ENCODE results near the gene PRELP.
A peak's percentile ranks its signal among the peaks of the same experiment; 100 is the strongest.

PRELP gene

DNA sequence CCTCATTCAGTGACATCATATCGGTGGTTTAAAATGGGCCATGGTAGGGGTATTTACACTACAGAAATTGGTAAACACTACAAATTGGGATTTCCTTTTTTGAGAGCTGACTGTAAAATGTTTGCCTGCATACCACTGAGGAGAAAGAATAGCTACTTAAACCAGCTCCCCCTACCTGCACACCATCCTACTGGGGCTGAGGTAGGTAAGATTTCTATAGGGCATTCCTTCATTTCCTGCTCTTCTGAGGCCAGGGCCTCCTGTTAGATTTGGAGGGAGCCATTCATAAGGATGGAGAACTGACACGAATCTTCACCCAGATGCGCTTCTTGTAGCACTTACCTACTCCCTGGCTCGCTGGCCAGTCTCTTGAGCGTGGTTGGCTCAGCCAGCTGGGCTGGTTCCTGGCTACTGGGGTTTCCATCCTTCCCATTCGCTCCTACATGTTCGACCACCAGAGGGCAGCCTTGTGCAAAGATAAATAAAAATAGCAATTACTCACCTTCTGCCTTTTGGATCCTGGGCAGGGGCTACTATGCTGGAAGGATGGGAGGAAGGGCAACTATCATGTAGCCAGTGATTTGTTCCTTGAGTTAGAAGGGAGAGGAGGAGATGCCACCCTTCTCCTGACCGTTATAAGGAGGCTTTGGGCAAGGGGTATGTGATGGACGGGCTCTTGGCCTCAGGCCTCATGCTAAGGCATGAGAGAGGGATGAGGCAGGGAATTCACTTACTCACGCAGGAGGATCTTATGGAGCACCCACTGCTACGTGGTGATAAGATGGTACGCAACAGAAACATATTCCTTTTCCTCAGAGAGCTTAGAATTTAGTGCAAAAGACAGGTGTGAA lies 29.0 kb downstream of the PRELP start:
- Mint-ChIP-seq H3K4me3 (no peak overlapping the region), H3K27ac (peak overlapping the region; percentile 42 to 75), H3K27me3 (no peaks in the 10 kb centered on the region), H3K4me1 (peaks cover 6% of the 10 kb centered on the region), H3K9me3 (no peaks in the 10 kb centered on the region)
- peak; percentile 66 to 70 for DNase-seq
- peak; percentile 67 for ATAC-seq

DNA sequence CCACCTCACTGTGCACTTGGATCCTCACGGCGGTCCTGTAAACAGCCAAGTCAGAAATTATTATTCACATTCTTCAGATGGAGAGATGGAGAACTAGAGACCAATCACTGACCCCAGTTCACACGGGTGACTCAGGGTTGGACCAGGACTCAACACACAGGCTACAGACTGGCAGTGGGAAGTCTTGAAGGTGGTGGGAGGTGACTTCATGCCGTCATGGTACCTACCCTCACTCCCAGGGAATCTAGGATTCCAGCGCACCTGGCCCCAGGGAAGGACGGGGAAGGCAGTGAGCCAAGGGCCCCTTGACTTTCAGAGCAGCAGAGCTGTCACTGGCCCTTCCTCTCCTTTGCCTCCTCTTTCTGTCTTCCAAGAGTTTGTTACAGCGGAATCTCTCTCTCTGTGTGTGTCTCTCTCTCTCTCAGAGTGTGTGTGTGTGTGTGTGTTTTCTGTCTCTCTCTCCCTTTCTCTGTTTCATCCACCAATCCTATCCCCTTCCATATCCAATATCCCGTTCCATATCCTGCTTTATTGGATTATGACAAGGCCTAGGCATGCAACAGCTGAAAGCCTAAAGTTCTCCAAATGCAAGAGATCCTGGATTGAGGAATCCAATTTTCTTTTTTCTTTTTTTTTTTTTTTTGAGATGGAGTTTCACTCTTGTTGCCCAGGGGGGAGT lies 30.1 kb downstream of the PRELP start:
- H3K4me1 Mint-ChIP-seq = peaks cover 6% of the 10 kb centered on the region
- no peak overlapping the region for H3K4me3 Mint-ChIP-seq
- ATAC-seq = no peak
- peak overlapping the region in 1 of 2 donors; percentile 16 for H3K27ac Mint-ChIP-seq
- H3K27me3 Mint-ChIP-seq = no peaks in the 10 kb centered on the region
- no peak for DNase-seq
- H3K9me3 Mint-ChIP-seq = no peaks in the 10 kb centered on the region

DNA sequence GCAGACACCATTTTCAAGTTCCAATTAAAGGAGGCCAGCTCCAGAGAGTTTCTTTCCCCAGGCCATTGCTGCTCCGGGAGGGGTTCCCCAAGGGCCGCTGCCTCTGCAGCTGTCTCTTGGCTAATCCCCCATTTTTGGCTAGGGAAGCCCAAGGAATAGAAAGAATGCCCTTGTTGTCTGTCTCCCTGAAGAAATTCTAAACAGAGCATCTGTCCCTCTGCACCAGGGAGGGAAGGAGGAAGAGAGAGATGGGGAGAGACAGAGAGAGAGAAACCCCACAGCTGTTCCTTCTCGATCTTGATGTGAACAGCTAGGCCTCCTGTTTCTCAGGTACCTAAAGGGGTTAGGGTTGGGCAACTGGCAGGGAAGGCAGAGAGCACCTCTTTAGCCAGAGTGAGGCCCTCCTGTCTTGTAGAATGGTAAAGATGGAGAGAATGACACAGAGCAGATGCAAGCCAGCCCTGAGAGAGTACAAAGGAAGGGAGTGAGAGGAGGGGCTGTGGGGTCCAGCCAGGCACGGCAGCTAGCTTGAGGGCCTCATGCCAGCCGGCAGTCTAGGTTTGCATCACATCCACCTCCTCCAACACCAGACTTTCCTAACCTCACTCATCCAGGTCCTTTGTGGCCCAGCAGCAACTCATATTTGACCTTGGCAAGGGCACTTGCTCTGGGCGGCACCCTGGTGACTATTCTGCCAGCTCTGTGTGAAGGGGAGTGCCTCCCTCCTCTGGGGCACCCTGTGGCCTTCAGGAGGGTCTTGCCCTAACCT lies 31.4 kb downstream of the PRELP start:
- no peak overlapping the region for H3K4me3 Mint-ChIP-seq
- peak; percentile 32 for ATAC-seq
- DNase-seq = no peak
- peak overlapping the region; percentile 12 to 77 for H3K27ac Mint-ChIP-seq
- H3K27me3 Mint-ChIP-seq = no peaks in the 10 kb centered on the region
- no peaks in the 10 kb centered on the region for H3K9me3 Mint-ChIP-seq
- peaks cover 6% of the 10 kb centered on the region for H3K4me1 Mint-ChIP-seq

DNA sequence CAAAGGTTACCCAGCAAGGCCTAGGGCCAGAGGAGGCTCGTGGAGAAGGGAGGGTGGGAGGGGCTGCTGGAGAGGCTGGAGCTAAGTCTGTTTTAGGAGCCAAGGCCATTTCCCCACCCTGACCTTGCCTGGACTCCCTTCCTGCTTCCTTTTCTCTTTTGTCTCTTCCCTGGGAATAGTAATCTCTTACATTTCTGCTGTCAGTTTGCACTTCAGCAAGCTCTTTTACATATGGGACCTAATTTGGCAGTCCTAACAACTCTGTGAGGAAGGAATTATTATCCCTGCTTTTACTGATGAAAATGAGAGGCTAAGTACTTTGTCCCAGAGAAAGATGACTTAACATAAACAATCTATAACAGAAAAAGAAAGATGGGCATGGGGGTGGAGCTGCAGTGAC lies 32.2 kb downstream of the PRELP start:
- DNase-seq = no peak
- H3K4me1 Mint-ChIP-seq = peaks cover 13% of the 10 kb centered on the region
- no peak overlapping the region for H3K4me3 Mint-ChIP-seq
- H3K9me3 Mint-ChIP-seq = no peaks in the 10 kb centered on the region
- no peaks in the 10 kb centered on the region for H3K27me3 Mint-ChIP-seq
- H3K27ac Mint-ChIP-seq = peak overlapping the region in 1 of 2 donors; percentile 66
- ATAC-seq = no peak

DNA sequence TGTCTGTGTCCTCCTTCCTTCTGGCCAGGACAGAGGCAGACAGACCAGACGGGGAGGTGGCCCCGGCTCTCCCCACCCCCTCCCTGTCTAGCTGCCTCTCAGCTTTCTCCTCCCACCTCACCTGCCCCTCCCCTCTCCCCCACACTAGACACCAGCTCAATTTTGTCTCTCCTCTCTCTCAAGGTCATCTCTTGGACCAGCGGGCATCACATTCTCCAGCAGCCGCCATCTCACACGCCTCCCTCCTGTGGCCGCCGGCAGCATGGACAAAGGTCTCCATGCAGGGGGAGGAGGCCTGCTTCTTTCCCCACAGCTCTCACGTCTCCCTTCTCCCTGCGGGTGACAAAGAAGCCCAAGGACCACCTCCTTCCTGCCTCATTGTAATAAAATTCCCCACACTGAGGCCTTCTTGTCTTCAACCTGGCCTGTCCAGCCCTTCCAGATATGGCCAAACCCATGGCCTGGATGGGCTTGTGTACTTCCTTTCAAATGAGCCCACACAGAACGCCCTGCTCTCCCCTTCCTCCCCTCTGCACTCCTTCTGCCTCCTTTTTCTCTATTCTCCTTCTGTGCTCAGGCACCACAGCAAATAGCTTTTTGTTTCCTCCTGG lies 33.0 kb downstream of the PRELP start:
- Mint-ChIP-seq H3K4me1 (peaks cover 21% of the 10 kb centered on the region), H3K9me3 (no peaks in the 10 kb centered on the region), H3K27me3 (no peaks in the 10 kb centered on the region), H3K27ac (peak overlapping the region in 1 of 2 donors; percentile 42), H3K4me3 (no peak overlapping the region)
- DNase-seq (no peak), ATAC-seq (no peak)

DNA sequence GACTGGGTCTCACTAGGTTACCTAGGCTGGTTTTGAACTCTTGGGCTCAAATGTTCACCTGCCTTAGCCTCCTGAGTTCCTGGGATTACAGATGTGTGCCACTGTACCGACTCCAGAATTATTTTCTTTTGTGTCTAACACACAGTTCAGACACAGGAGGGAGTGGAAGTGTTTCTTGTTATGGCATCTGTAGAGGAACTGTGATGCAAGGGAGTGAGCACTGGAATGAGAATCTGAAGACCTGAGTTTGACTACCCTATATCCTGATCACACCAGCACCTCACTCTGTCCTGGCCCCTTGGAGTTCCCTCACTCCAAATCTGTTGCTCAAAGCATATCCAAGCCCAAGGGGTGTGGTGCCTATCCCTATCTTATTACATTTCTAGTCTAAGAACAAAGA lies 33.5 kb downstream of the PRELP start:
- DNase-seq = no peak
- Mint-ChIP-seq H3K4me1 (peaks cover 27% of the 10 kb centered on the region), H3K27me3 (no peaks in the 10 kb centered on the region), H3K9me3 (no peaks in the 10 kb centered on the region), H3K27ac (peak overlapping the region in 1 of 2 donors; percentile 11), H3K4me3 (no peak overlapping the region)
- no peak for ATAC-seq

DNA sequence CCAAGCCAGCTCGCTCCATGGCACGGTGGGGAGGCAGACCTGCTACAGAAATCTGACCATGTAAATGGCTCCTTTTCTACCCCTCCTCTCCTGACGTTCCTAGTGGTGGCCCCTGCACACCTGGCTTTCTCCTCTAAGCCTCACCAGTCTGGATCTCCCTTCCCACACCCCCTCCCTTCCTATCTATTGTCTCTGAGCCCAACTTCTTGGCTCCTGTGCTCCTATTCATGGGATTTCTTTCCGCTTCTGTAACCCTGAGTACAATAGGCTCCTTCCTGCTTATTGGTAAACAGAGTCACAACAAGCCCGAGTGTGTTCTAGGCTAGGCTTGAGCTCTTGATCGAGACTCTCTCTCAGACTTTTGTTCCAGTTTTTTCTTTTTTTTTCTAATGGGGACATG lies 35.9 kb downstream of the PRELP start:
- Mint-ChIP-seq H3K4me3 (no peak overlapping the region), H3K27ac (peak overlapping the region in 1 of 2 donors; percentile 14), H3K4me1 (peaks cover 27% of the 10 kb centered on the region), H3K27me3 (no peaks in the 10 kb centered on the region), H3K9me3 (no peaks in the 10 kb centered on the region)
- DNase-seq = no peak
- ATAC-seq = no peak

DNA sequence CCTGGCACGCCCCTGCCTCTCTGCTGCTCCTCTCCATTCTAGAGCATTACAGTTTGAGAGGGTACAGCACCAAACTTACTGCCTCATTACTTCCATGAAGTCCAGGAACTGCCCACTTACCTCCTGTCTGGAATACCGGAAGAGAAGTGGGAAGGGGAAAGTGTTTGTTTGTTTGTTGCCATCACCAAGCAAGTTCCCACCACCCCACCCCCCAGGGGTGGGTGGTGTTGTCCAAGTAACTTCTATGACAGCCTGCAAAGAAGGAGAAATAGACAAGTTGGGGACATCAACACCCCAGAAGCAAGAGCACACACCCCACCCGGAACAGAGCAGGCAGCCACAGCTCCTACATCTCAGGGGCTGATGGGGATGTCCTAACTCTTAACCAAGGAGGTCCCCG lies 36.3 kb downstream of the PRELP start:
- peaks cover 27% of the 10 kb centered on the region for H3K4me1 Mint-ChIP-seq
- H3K9me3 Mint-ChIP-seq = no peaks in the 10 kb centered on the region
- DNase-seq (no peak), ATAC-seq (no peak)
- peak overlapping the region in 1 of 2 donors; percentile 14 for H3K27ac Mint-ChIP-seq
- no peaks in the 10 kb centered on the region for H3K27me3 Mint-ChIP-seq
- no peak overlapping the region for H3K4me3 Mint-ChIP-seq

DNA sequence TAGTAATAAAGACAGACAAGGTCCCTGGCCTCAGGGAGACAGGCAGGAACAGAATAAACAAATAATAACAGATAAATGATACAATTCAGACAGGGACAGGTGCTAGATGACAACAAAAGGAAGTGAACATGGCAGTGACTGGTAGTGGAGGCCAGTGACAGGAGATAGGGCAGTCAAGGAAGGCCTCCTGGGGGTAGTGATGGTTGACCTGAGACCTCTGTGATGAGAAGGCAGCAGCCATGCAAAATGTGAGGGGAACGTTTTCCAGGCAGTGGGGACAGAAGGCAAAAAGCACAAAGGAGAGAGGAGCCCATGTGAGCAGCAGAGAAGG lies 36.9 kb downstream of the PRELP start:
- H3K27ac Mint-ChIP-seq = peak overlapping the region in 1 of 2 donors; percentile 85
- H3K9me3 Mint-ChIP-seq = no peaks in the 10 kb centered on the region
- no peaks in the 10 kb centered on the region for H3K27me3 Mint-ChIP-seq
- no peak for ATAC-seq
- no peak for DNase-seq
- no peak overlapping the region for H3K4me3 Mint-ChIP-seq
- peaks cover 27% of the 10 kb centered on the region for H3K4me1 Mint-ChIP-seq

DNA sequence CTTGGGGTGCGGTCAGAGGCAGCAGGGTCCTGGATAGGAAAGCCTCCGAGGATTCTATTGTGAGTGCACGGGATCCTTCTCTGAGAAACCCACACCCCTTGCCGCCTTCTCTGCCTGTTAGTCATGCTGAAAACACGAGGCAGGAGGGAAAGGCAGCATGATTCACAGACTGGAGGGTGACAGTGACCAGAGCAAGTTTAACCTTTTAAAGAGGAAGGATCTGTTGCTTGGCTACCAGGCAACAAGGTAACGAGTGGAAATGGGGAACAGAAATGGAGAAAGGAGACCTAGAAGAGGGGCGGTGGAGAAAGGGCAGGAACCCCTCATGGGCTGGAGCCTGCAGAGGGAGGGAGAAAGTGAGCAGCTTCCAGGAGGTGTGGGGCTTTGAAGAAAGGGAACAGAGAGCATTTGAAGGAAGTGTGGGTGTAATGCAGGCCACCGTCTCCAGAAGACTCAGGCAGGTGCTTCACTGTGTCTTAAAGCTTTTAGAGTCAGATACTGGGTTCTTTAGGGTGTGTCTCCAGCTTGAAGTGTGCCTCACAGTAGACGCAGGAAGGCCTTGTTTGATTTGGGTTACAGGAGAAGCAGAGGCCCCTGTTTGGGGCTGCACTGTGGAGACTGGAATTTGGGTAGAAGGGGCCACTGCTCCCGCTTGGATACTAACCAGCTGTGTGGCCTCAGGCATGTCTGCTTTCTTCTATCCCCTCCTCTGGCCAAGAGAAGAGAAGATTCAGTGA lies 37.4 kb downstream of the PRELP start:
- DNase-seq (peak; percentile 10 to 49), ATAC-seq (peak; percentile 81)
- H3K27me3 Mint-ChIP-seq = no peaks in the 10 kb centered on the region
- H3K27ac Mint-ChIP-seq = peak overlapping the region; percentile 49 to 85
- H3K4me3 Mint-ChIP-seq = peak overlapping the region; percentile 2 to 30
- no peaks in the 10 kb centered on the region for H3K9me3 Mint-ChIP-seq
- H3K4me1 Mint-ChIP-seq = peaks cover 27% of the 10 kb centered on the region

DNA sequence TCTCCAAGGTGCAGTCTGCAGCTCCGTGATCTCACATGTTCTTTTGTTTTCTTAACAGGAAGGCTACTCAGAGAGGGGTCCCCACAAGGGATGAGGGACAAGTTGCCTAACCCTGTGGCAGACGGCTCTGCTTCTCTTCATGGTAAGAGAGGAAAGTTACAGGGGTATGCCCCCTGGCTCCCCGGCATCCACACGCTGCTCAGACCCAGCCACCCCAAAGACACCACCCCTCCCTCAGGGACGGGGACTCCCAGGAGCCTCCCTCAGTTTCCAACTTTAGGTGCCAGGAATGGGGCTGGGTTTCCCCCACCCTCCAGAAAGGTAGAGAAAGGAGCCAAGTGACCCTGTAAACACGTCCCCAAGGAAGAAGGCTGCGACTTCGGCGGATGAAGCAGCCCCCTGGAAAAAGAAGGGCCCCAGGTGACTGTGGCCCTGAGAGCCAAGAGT lies 38.0 kb downstream of the PRELP start:
- ATAC-seq (peak; percentile 23), DNase-seq (no peak)
- H3K27ac Mint-ChIP-seq = peak overlapping the region; percentile 49 to 85
- H3K27me3 Mint-ChIP-seq = no peaks in the 10 kb centered on the region
- no peaks in the 10 kb centered on the region for H3K9me3 Mint-ChIP-seq
- H3K4me3 Mint-ChIP-seq = peak overlapping the region in 1 of 2 donors; percentile 25
- peaks cover 27% of the 10 kb centered on the region for H3K4me1 Mint-ChIP-seq

DNA sequence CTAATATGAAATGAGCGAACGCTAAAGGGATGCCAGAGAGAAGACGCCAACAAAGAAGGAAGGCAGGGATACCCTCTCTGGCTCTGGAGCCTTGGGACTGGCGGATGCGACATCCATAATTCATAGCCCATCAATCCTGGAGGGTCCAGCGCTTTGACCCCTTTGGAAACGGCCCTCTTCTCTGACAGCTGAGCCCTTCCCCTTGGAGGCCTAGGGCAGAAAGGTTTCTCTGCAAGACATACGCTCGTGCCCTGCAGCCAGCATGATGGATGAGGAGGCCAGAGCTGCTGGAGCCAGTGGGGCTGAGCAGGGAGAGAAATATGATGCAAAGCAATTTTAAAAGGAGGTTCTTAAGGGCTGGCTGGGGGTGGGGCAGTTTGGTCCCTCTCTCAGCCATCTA lies 40.6 kb downstream of the PRELP start:
- no peaks in the 10 kb centered on the region for H3K27me3 Mint-ChIP-seq
- no peak overlapping the region for H3K27ac Mint-ChIP-seq
- H3K9me3 Mint-ChIP-seq = no peaks in the 10 kb centered on the region
- H3K4me1 Mint-ChIP-seq = peaks cover 27% of the 10 kb centered on the region
- no peak for DNase-seq
- ATAC-seq = no peak
- no peak overlapping the region for H3K4me3 Mint-ChIP-seq

DNA sequence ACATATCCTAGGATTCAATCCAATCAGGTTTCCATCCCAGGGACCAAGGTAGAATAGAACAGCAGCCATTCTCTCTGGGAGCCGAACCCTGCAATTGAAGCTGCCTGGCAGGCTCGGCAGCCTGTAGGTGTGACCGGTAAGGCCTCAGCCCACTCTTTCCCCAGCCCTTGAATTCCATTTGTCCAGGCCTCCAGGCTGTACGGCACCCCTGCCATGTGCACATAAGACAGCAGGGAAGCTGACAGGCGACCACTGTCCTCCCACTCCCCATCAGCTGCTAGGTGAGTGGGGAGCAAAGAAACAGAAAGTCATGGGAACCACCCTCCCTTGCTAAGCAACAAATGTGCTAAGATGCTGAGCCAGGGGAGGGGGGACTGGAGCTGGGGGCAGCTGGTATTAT lies 41.3 kb downstream of the PRELP start:
- no peak for ATAC-seq
- H3K4me3 Mint-ChIP-seq = no peak overlapping the region
- H3K9me3 Mint-ChIP-seq = no peaks in the 10 kb centered on the region
- H3K27ac Mint-ChIP-seq = no peak overlapping the region
- peaks cover 27% of the 10 kb centered on the region for H3K4me1 Mint-ChIP-seq
- DNase-seq = no peak
- no peaks in the 10 kb centered on the region for H3K27me3 Mint-ChIP-seq

DNA sequence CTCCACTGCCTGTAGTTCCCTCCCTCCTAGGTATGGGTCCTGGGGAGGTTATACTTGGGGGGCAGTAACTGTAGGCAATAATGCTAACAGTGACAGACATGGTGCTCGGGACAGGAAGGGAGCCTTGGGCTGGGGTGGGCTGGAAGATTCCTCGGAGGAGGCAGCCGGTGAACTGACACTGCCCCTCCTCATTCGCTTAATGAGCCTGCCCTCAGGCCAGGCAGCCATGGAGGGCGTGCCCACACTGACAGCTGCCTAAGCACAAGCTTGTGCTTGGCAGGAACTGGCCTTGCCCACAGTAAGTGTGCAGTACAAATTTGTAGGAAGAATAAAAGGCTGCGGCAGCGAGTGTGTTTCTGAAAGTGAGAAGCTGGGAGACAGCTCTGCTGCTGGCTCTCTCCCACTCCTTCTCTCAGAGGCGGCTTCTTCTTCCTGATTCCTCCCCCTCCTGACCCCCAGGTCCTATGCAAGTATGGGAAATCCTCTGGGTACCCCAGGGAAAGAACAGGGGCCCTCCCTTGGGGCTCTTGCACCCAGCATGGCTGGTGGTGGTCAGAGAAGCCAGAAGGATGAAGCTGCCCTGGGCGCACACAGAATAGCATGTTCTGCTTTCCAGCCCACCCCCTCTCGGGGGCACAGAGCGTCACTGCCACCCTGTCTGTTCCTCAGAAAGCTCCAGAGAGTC lies 42.0 kb downstream of the PRELP start:
- H3K4me1 Mint-ChIP-seq = peaks cover 22% of the 10 kb centered on the region
- no peaks in the 10 kb centered on the region for H3K27me3 Mint-ChIP-seq
- ATAC-seq (no peak), DNase-seq (no peak)
- H3K4me3 Mint-ChIP-seq = no peak overlapping the region
- H3K27ac Mint-ChIP-seq = no peak overlapping the region
- H3K9me3 Mint-ChIP-seq = no peaks in the 10 kb centered on the region

All from stimulated activated naive CD8-positive, alpha-beta T cell treated with anti-CD3 and anti-CD28 coated beads, Interleukin-15, amount 100 ng/mL, for 72 hours (primary cell).